GM21737 (cell line): ENCODE results near the gene EBI3.
"Not testable (repeated sequence)": the region's sequence is repeated elsewhere in the genome, so short reads cannot be mapped to it uniquely, and the experiment has no call there.

ENCODE experiments used
- ATAC-seq: cut with Tn5 transposase; IDR thresholded peaks from one replicate; pipeline ENCODE4 v1.9.1; 2021; ENCODE audit warnings: mild to moderate bottlenecking, moderate library complexity; ENCODE audit not compliant: unreplicated experiment

EBI3 gene

GRCh38 chr19:4199699-4200293, 29.5 kb upstream of the EBI3 start:
- no peak for ATAC-seq

GRCh38 chr19:4200940-4201542, 28.3 kb upstream of the EBI3 start:
- no peak for ATAC-seq

- no peak for ATAC-seq
Observed at GRCh38 chr19:4201798-4202197, 27.5 kb upstream of the EBI3 start.

GRCh38 chr19:4206818-4207484, 22.4 kb upstream of the EBI3 start:
- ATAC-seq: no peak

- no peak for ATAC-seq
Observed at GRCh38 chr19:4208385-4209094, 20.8 kb upstream of the EBI3 start.

GRCh38 chr19:4210166-4210731, 19.1 kb upstream of the EBI3 start:
- no peak for ATAC-seq

GRCh38 chr19:4213116-4213515, 16.2 kb upstream of the EBI3 start:
- ATAC-seq: no peak

GRCh38 chr19:4215807-4216206, 13.5 kb upstream of the EBI3 start:
- ATAC-seq: no peak

- no peak for ATAC-seq
Observed at GRCh38 chr19:4216846-4217245, 12.5 kb upstream of the EBI3 start.

GRCh38 chr19:4217429-4218264, 11.7 kb upstream of the EBI3 start:
- ATAC-seq: no peak

GRCh38 chr19:4218523-4218922, 10.8 kb upstream of the EBI3 start:
- not testable (repeated sequence) for ATAC-seq

- no peak for ATAC-seq
Observed at GRCh38 chr19:4220188-4220587, 9.1 kb upstream of the EBI3 start.

GRCh38 chr19:4224470-4224869, 4.9 kb upstream of the EBI3 start:
- no peak for ATAC-seq

GRCh38 chr19:4225885-4226284, 3.4 kb upstream of the EBI3 start:
- ATAC-seq: no peak

GRCh38 chr19:4227771-4228170, 1.6 kb upstream of the EBI3 start:
- ATAC-seq: no peak

GRCh38 chr19:4228765-4229178, 551 bp upstream of the EBI3 start:
- no peak for ATAC-seq

- not testable (repeated sequence) for ATAC-seq
Observed at GRCh38 chr19:4230237-4230636, 914 bp downstream of the EBI3 start.

GRCh38 chr19:4231521-4231920, 2.2 kb downstream of the EBI3 start:
- not testable (repeated sequence) for ATAC-seq

GRCh38 chr19:4232139-4232538, 2.8 kb downstream of the EBI3 start:
- ATAC-seq: not testable (repeated sequence)

- no peak for ATAC-seq
Observed at GRCh38 chr19:4232614-4233281, 3.4 kb downstream of the EBI3 start.
